HUES48 (cell line): ENCODE data around the gene TENM4.

ENCODE experiments used
- H3K27ac ChIP-seq: one replicate; pipeline ENCODE4 v1.7.0; 2013; ENCODE audit warnings: low read depth, low read length, inconsistent platforms
- H3K27me3 ChIP-seq: 2 replicates; pipeline ENCODE4 v1.6.1; 2013; ENCODE audit warnings: mild to moderate bottlenecking, low read length; ENCODE audit not compliant: control insufficient read depth, insufficient read depth
- H3K36me3 ChIP-seq: 2 replicates; pipeline ENCODE4 v1.6.1; 2013; ENCODE audit warnings: low read length; ENCODE audit not compliant: control insufficient read depth, insufficient read depth
- H3K4me1 ChIP-seq: 2 replicates; pipeline ENCODE4 v1.6.1; 2013; ENCODE audit warnings: mild to moderate bottlenecking, low read length; ENCODE audit not compliant: control insufficient read depth, insufficient read depth
- H3K4me3 ChIP-seq: 2 replicates; pipeline ENCODE4 v1.5.1; 2013; ENCODE audit warnings: mild to moderate bottlenecking, low read depth, low read length
- H3K9ac ChIP-seq: 2 replicates; pipeline ENCODE4 v1.6.1; 2013; ENCODE audit warnings: mild to moderate bottlenecking, low read depth, low read length, moderate library complexity
- H3K9me3 ChIP-seq: 2 replicates; pipeline ENCODE4 v1.6.1; 2013; ENCODE audit warnings: low read length; ENCODE audit not compliant: control insufficient read depth, insufficient read depth

TENM4 gene

GRCh38 chr11:78973876-78974275 is 467.0 kb downstream of the TENM4 start:
- H3K9me3 ChIP-seq, result no peaks in the 10 kb centered on the region
- H3K27me3 ChIP-seq, result no peaks in the 10 kb centered on the region
- no peak overlapping the region for H3K27ac ChIP-seq
- H3K4me1 ChIP-seq, result peaks cover 16% of the 10 kb centered on the region
- H3K4me3 ChIP-seq, result no peak overlapping the region
- H3K9ac ChIP-seq, result no peak overlapping the region
- H3K36me3 ChIP-seq, result no peaks in the 10 kb centered on the region

DNA sequence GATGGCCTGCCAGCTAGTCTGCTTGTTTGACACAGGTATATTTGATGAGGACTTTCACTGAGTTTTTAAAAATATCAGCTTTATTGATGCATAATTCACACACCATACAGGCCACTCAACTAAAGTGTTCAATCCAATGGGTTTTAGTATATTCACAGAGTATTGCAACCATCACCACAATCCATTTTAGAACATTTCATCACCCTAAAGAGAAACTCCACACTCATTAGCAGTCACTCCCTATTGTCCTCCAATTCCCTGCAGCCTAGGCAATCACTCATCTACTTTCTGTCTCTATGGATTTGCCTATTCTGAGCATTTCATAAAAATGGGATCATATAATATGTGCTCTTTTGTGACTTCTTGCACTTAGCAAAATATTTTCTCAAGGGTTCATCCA is 468.2 kb downstream of the TENM4 start:
- H3K4me3 ChIP-seq, result no peak overlapping the region
- no peak overlapping the region for H3K27ac ChIP-seq
- H3K27me3 ChIP-seq, result no peaks in the 10 kb centered on the region
- no peak overlapping the region for H3K9ac ChIP-seq
- H3K36me3 ChIP-seq, result no peaks in the 10 kb centered on the region
- peaks cover 16% of the 10 kb centered on the region for H3K4me1 ChIP-seq
- H3K9me3 ChIP-seq, result no peaks in the 10 kb centered on the region

DNA sequence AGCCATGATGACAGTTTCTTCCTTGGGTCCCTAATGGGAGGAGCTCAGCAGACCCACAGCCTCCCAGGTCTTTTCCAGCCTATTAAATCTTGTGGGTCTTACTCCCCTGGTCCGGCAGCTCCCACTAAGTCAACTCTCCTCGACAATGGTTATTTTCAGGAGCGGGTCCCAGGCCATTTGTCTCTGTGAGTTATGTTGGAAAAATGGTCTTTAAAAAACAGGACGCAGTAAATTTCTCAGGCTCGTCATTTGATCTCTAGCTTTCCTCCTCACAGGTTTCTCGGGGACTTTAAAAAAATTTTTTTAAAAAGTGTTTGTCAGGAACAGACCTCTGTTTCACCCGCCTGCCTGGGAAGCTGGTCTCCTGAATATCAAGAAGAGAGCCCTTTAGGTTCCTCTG is 468.7 kb downstream of the TENM4 start:
- Histone ChIP-seq H3K4me1 (peaks cover 16% of the 10 kb centered on the region), H3K9ac (no peak overlapping the region), H3K27ac (no peak overlapping the region), H3K36me3 (no peaks in the 10 kb centered on the region), H3K4me3 (no peak overlapping the region), H3K27me3 (no peaks in the 10 kb centered on the region), H3K9me3 (no peaks in the 10 kb centered on the region)

- 0 out of 2 replicates have a peak, but pooled peaks cover 3% of the 10 kb centered on the region for H3K4me1 ChIP-seq
- no peak overlapping the region for H3K27ac ChIP-seq
- no peak overlapping the region for H3K4me3 ChIP-seq
- H3K9ac ChIP-seq, result no peak overlapping the region
- H3K36me3 ChIP-seq, result no peaks in the 10 kb centered on the region
- peaks cover 3% of the 10 kb centered on the region; the same call in 1 of the 2 replicates for H3K27me3 ChIP-seq
- H3K9me3 ChIP-seq, result no peaks in the 10 kb centered on the region
Measured at GRCh38 chr11:78967811-78968210, 473.0 kb downstream of the TENM4 start.

GRCh38 chr11:78965432-78965831 is 475.4 kb downstream of the TENM4 start:
- no peak overlapping the region for H3K27ac ChIP-seq
- H3K4me1 ChIP-seq, result peaks cover 12% of the 10 kb centered on the region; the same call in 1 of the 2 replicates
- no peaks in the 10 kb centered on the region for H3K9me3 ChIP-seq
- H3K27me3 ChIP-seq, result peaks cover 8% of the 10 kb centered on the region; the same call in 1 of the 2 replicates
- H3K36me3 ChIP-seq, result no peaks in the 10 kb centered on the region
- no peak overlapping the region for H3K9ac ChIP-seq
- H3K4me3 ChIP-seq, result no peak overlapping the region

GRCh38 chr11:78961937-78962701 is 478.7 kb downstream of the TENM4 start:
- Histone ChIP-seq H3K27me3 (peaks cover 8% of the 10 kb centered on the region; the same call in 1 of the 2 replicates), H3K27ac (no peak overlapping the region), H3K9ac (no peak overlapping the region), H3K4me3 (peak overlapping the region; percentile 72), H3K4me1 (peaks cover 12% of the 10 kb centered on the region; the same call in 1 of the 2 replicates), H3K9me3 (no peaks in the 10 kb centered on the region), H3K36me3 (no peaks in the 10 kb centered on the region)

GRCh38 chr11:78961247-78961646 is 479.6 kb downstream of the TENM4 start:
- Histone ChIP-seq H3K4me1 (peaks cover 12% of the 10 kb centered on the region; the same call in 1 of the 2 replicates), H3K27ac (no peak overlapping the region), H3K36me3 (no peaks in the 10 kb centered on the region), H3K27me3 (peaks cover 8% of the 10 kb centered on the region; the same call in 1 of the 2 replicates), H3K9me3 (no peaks in the 10 kb centered on the region), H3K9ac (no peak overlapping the region), H3K4me3 (peak overlapping the region; percentile 72)

DNA sequence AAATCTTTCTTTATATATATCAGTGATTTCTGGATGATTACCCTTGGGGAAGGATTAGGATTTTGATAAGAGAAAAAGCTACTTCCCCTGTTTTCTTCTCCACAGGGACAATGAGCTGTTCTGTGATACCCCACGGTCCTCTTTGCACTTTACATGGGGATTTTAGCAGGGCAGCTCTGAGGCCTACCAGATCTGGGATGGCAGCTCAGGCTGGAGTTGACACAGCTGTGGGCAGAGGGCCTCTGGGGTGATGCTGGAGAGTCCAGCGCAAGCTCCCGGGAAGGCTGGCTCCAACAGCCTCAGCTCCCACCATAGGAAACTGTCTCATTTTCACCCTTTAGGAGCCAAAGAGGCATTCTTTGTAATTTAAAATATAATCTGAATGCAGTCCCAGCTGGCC is 482.4 kb downstream of the TENM4 start:
- Histone ChIP-seq H3K27me3 (peaks cover 8% of the 10 kb centered on the region; the same call in 1 of the 2 replicates), H3K36me3 (no peaks in the 10 kb centered on the region), H3K4me1 (peaks cover 12% of the 10 kb centered on the region; the same call in 1 of the 2 replicates), H3K9ac (no peak overlapping the region), H3K9me3 (no peaks in the 10 kb centered on the region), H3K4me3 (no peak overlapping the region), H3K27ac (no peak overlapping the region)

DNA sequence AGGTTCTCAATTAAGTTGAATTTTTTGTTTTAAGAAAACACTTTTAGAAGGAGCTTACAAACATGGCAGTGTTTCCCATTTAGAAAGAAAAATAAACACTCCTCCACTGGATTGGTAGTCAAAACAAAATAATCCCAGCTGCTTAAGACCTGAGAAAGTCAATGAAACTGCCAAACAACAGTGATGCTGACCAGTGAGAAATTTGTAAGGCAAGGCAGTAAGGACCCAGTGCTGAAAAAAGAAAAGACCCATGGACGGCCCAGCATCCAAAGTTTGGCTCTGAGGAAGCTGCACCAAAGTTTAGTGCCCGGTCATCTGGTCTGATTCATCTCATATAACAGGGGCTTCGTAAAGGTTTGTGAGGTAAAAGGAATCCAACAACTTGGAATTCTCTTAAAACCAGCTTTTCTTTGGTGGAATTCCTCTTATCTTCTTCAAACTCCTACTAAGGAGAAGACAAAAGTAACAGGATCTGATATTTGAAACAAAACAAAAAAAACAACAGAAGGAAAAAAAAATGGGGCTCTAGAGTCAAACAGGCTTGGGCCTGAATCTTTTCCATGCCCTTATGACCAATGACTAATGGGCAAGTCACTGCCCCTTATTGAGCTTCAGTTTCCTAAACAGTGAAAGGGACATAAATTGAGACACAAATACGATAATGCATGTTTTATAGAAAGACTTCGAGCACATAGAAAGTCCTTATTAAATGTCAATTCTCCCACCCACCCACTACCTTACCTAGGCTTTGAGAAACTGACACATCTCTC is 483.2 kb downstream of the TENM4 start:
- H3K9me3 ChIP-seq, result no peaks in the 10 kb centered on the region
- H3K27ac ChIP-seq, result no peak overlapping the region
- peaks cover 16% of the 10 kb centered on the region for H3K4me1 ChIP-seq
- H3K9ac ChIP-seq, result no peak overlapping the region
- H3K27me3 ChIP-seq, result 0 out of 2 replicates have a peak, but pooled peaks cover 4% of the 10 kb centered on the region
- H3K4me3 ChIP-seq, result no peak overlapping the region
- no peaks in the 10 kb centered on the region for H3K36me3 ChIP-seq

- Histone ChIP-seq H3K4me3 (no peak overlapping the region), H3K9me3 (no peaks in the 10 kb centered on the region), H3K27ac (no peak overlapping the region), H3K27me3 (no peaks in the 10 kb centered on the region), H3K4me1 (peaks cover 8% of the 10 kb centered on the region; the same call in 1 of the 2 replicates), H3K9ac (no peak overlapping the region), H3K36me3 (no peaks in the 10 kb centered on the region)
Measured at GRCh38 chr11:78954696-78955095, 486.1 kb downstream of the TENM4 start.

DNA sequence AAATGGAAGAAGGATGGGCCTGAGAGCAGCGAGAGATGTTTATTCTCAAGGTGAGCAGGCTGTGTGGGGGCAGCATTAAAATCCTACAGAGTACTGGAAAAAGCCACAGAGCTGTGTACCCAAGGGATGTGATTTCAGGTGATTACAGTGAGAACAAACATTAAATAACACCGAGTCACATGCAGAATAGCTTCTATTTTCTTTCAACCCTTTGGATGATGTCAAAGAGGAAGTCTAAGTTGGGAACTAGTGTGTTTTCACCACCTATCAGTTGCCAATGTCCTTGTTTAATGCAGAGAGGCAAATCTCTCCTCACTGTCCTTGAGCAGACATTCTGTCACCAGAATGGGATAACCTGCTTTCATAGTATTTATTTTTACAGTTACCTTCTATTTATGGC is 486.6 kb downstream of the TENM4 start:
- Histone ChIP-seq H3K4me3 (no peak overlapping the region), H3K36me3 (no peaks in the 10 kb centered on the region), H3K4me1 (peaks cover 8% of the 10 kb centered on the region; the same call in 1 of the 2 replicates), H3K9ac (no peak overlapping the region), H3K9me3 (no peaks in the 10 kb centered on the region), H3K27me3 (no peaks in the 10 kb centered on the region), H3K27ac (no peak overlapping the region)
